Loucy (cell line): Measurements from ENCODE around the gene NPFF.

Experiments used
- H2AFZ ChIP-seq: fragments of 200-600 bp; sonication (generic); 2 replicates; pipeline ENCODE4 v1.6.0; 2016; ENCODE audit warnings: antibody characterized with exemption, mild to moderate bottlenecking, low read length, moderate library complexity
- H3F3A ChIP-seq: fragments of 200-600 bp; 2 replicates; pipeline ENCODE4 v1.6.0; 2016; ENCODE audit warnings: antibody characterized with exemption, low read depth, mild to moderate bottlenecking
- H3K27me3 ChIP-seq: fragments of 200-600 bp; sonication (generic); 2 replicates; pipeline ENCODE4 v1.6.1; 2014; ENCODE audit warnings: low read length, mild to moderate bottlenecking; ENCODE audit not compliant: insufficient read depth, poor library complexity, severe bottlenecking
- H3K36me3 ChIP-seq: fragments of 200-600 bp; sonication (generic); 2 replicates; pipeline ENCODE4 v1.6.1; 2016; ENCODE audit warnings: low read length; ENCODE audit not compliant: insufficient read depth
- H3K4me1 ChIP-seq: fragments of 200-600 bp; sonication (generic); 2 replicates; pipeline ENCODE4 v1.5.1; 2014; ENCODE audit warnings: low read length, mild to moderate bottlenecking; ENCODE audit not compliant: insufficient read depth, poor library complexity, severe bottlenecking
- H3K4me2 ChIP-seq: fragments of 200-600 bp; sonication (generic); 2 replicates; pipeline ENCODE4 v1.6.0; 2014; ENCODE audit warnings: antibody characterized with exemption, low read length, low read depth, mild to moderate bottlenecking; ENCODE audit not compliant: poor library complexity, severe bottlenecking
- H3K4me3 ChIP-seq: fragments of 200-600 bp; sonication (generic); 2 replicates; pipeline ENCODE4 v1.5.1; 2014; ENCODE audit warnings: low read length, mild to moderate bottlenecking, mixed read lengths; ENCODE audit not compliant: poor library complexity, severe bottlenecking
- H3K79me2 ChIP-seq: fragments of 200-600 bp; sonication (generic); 2 replicates; pipeline ENCODE4 v1.6.1; 2014; ENCODE audit warnings: low read length; ENCODE audit not compliant: insufficient read depth
- H3K9ac ChIP-seq: fragments of 200-600 bp; sonication (generic); 2 replicates; pipeline ENCODE4 v1.6.0; 2014; ENCODE audit warnings: mild to moderate bottlenecking, low read depth, low read length, moderate library complexity; ENCODE audit not compliant: poor library complexity, severe bottlenecking
- H3K9me2 ChIP-seq: fragments of 200-600 bp; sonication (generic); replicated peaks from 2 replicates; pipeline ENCODE4 v1.6.1; 2016; ENCODE audit warnings: low read depth, low read length, mixed read lengths
- H3K9me3 ChIP-seq: fragments of 200-600 bp; sonication (generic); 2 replicates; pipeline ENCODE4 v1.6.1; 2014; ENCODE audit warnings: mild to moderate bottlenecking, antibody characterized with exemption, low read length, low read depth; ENCODE audit not compliant: insufficient read depth
- H4K20me1 ChIP-seq: fragments of 200-600 bp; sonication (generic); 2 replicates; pipeline ENCODE4 v1.6.0; 2014; ENCODE audit warnings: antibody characterized with exemption, low read length, mild to moderate bottlenecking; ENCODE audit not compliant: insufficient read depth, poor library complexity, severe bottlenecking
- EZH2phosphoT487 ChIP-seq: fragments of 200-600 bp; IDR thresholded peaks from 2 replicates; pipeline ENCODE4 v1.6.1; 2018; ENCODE audit warnings: antibody characterized with exemption, mild to moderate bottlenecking, moderate library complexity, borderline replicate concordance
- TF ChIP-seq, protein P1 (sequence below): fragments of 200-600 bp; sonication (generic); conservative IDR thresholded peaks from 2 replicates; pipeline ENCODE4 v1.5.1; 2014; ENCODE audit warnings: mild to moderate bottlenecking, antibody characterized with exemption, low read length

NPFF gene

DNA sequence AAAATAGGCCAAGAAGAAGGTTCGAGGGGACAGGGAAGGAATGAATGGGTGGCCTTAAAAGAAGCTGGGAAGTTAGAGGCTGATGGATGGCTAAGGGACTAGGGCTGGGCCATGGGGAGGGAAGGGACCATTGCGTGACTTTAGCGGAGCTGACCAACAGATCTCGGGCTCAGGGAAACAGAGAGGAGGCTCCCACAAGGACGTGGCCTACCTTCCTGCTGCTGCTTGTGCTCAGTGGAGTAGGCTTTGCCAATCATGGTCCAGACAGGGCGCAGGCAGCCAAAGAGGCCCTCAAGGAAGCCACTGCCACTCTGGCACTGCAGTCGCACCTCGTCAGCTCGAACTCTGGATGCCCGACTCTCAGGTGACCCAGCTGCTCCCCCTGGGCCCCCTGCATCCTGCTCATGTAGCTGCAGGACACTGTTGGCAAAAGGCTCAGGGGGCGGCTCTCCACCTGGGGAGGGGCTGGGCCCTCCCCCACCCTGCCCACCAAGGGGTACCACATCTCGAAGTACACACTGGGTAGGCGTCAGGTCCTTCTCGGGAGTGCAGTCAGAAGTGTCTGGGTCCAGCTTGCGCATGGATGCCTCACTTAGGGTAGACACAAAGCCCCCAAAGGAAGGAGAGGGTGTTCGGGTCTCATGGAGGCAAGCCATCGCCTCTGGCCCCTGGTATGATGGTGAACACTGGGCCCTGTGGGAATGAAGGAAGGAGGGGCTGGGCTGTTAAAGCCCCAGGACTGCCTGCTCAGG, 20.4 kb downstream of the NPFF start:
- no peak overlapping the region for H3K4me2 ChIP-seq
- no peak overlapping the region for H2AFZ ChIP-seq
- H3K9me3 ChIP-seq: no peaks in the 10 kb centered on the region
- no peaks in the 10 kb centered on the region for H3K9me2 ChIP-seq
- no peaks in the 10 kb centered on the region for H3F3A ChIP-seq
- no peaks in the 10 kb centered on the region for H3K4me1 ChIP-seq
- H3K36me3 ChIP-seq: peaks cover 59% of the 10 kb centered on the region; the same call in 1 of the 2 replicates
- H3K27me3 ChIP-seq: no peaks in the 10 kb centered on the region
- TF ChIP-seq, protein P1, sequence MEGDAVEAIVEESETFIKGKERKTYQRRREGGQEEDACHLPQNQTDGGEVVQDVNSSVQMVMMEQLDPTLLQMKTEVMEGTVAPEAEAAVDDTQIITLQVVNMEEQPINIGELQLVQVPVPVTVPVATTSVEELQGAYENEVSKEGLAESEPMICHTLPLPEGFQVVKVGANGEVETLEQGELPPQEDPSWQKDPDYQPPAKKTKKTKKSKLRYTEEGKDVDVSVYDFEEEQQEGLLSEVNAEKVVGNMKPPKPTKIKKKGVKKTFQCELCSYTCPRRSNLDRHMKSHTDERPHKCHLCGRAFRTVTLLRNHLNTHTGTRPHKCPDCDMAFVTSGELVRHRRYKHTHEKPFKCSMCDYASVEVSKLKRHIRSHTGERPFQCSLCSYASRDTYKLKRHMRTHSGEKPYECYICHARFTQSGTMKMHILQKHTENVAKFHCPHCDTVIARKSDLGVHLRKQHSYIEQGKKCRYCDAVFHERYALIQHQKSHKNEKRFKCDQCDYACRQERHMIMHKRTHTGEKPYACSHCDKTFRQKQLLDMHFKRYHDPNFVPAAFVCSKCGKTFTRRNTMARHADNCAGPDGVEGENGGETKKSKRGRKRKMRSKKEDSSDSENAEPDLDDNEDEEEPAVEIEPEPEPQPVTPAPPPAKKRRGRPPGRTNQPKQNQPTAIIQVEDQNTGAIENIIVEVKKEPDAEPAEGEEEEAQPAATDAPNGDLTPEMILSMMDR: no peak
- no peak for TF ChIP-seq EZH2phosphoT487
- H3K9ac ChIP-seq: no peak overlapping the region
- no peaks in the 10 kb centered on the region for H3K79me2 ChIP-seq
- peaks cover 18% of the 10 kb centered on the region for H4K20me1 ChIP-seq
- no peak overlapping the region for H3K4me3 ChIP-seq

DNA sequence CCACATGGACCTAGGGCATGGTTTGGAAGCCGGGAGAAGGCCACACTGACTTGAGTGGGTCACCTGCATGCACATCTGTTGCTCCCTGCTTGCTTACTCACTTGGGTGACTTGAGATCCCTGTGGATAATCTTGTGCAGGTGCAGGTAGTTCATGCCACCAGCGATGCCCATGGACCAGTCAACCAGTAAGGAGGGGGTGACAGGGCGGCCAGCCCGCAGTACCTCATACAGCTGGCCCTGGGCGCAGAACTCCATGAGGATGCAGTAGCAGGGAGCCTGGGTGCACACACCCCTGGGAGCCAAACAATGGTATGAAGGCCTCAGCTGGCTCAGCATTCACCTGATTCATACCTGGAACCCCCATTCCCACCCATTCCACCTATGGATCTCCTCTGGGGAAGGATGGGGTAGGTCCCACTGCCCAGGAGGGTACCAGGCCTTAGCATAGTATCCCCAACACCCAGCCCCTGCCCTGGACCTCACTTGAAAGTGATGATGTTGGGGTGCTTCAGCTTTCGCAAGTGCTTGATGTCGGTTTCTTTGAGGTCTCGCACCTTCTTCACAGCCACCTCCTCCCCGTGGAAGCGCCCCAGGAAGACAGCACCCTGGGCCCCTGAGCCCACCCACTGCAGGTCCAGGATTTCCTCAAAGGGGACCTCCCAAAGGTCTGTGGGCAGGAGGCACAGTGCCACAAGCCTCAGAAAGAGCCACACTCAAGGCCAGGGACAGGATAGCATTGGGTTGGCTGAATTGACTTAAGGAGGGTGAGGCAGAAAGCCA, 21.1 kb downstream of the NPFF start:
- Histone ChIP-seq H3K9ac (no peak overlapping the region), H3K9me2 (no peaks in the 10 kb centered on the region), H4K20me1 (peaks cover 23% of the 10 kb centered on the region), H2AFZ (no peak overlapping the region), H3K9me3 (no peaks in the 10 kb centered on the region), H3K4me1 (no peaks in the 10 kb centered on the region), H3K36me3 (peaks cover 67% of the 10 kb centered on the region; the same call in 1 of the 2 replicates), H3F3A (no peaks in the 10 kb centered on the region), H3K27me3 (no peaks in the 10 kb centered on the region), H3K4me3 (no peak overlapping the region), H3K4me2 (no peak overlapping the region), H3K79me2 (no peaks in the 10 kb centered on the region)
- TF ChIP-seq, protein P1: no peak
- no peak for TF ChIP-seq EZH2phosphoT487

DNA sequence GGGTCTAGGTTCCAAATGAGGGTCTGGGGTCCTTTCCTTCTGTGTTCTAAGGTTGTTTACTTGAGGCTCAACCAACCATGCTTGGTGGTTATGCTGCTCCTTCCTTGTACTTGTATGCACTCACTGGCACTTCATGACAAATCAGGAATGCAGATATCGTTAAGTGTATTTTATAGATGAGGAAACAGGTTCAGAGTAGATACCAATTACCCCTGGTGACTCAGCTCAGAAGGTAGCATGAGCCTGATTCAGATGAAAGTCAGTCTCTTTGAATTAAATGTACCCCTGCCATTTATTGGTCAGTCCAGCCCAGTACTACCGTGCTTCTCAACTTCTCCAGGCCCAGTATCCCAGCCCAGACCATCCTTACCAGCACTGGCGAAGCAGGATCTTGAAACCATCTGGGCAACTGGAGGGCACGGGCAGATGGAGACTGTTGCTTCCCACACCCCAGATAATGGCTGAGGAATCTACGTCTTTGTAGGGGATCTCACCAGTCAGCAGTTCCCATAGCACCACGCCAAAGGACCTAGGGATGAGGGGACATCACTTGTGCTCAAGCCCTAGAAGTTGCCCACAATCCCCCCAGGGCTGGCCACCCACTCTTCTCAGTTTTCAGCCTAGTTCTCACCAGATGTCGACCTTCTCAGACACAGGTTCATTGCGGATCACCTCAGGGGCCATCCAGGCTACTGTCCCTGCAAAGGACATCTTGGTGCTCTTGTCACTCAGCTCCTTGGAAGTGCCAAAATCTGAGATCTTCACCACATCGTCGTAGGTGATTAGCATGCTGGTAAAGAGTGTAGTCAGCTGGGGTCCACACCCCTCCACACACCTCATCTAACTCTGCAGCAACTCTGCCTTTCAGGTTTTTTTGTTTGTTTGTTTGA, 22.4 kb downstream of the NPFF start:
- Histone ChIP-seq H3K4me3 (no peak overlapping the region), H2AFZ (no peak overlapping the region), H3K36me3 (peaks cover 78% of the 10 kb centered on the region), H4K20me1 (peaks cover 32% of the 10 kb centered on the region), H3K4me1 (no peaks in the 10 kb centered on the region), H3K4me2 (no peak overlapping the region), H3F3A (peaks cover 4% of the 10 kb centered on the region; the same call in 1 of the 2 replicates), H3K9me3 (no peaks in the 10 kb centered on the region), H3K27me3 (no peaks in the 10 kb centered on the region), H3K79me2 (peaks cover 6% of the 10 kb centered on the region; the same call in 1 of the 2 replicates), H3K9me2 (no peaks in the 10 kb centered on the region), H3K9ac (no peak overlapping the region)
- no peak for TF ChIP-seq EZH2phosphoT487
- TF ChIP-seq, protein P1: no peak
